ENCODE results near the gene INPP4A.

- TF ChIP-seq ZFP30 (CRISPR knock-in tag; IDR thresholded peaks at IDR 0.05), result no peak
- TF ChIP-seq CSRNP3 (CRISPR knock-in tag; IDR thresholded peaks at IDR 0.05), result no peak
- no peak for TF ChIP-seq ZNF565 (CRISPR knock-in tag; conservative IDR thresholded peaks at IDR 0.05; ENCODE audit: low read depth)
- TF ChIP-seq BACH2 (CRISPR knock-in tag; IDR thresholded peaks at IDR 0.05; ENCODE audit: borderline replicate concordance), result no peak
- TF ChIP-seq CREB5 (CRISPR knock-in tag; IDR thresholded peaks at IDR 0.05; ENCODE audit: low read depth), result no peak
- no peak for TF ChIP-seq GLIS3 (CRISPR knock-in tag; IDR thresholded peaks at IDR 0.05)
- no peak for TF ChIP-seq ZC3H10 (CRISPR knock-in tag; IDR thresholded peaks at IDR 0.05)
- no peak for TF ChIP-seq ARNTL (CRISPR knock-in tag; IDR thresholded peaks at IDR 0.05; ENCODE audit: borderline replicate concordance, low read depth)
- no peak for TF ChIP-seq PATZ1 (CRISPR knock-in tag; IDR thresholded peaks at IDR 0.05; ENCODE audit: borderline replicate concordance)
- TF ChIP-seq SNAI2 (CRISPR knock-in tag; IDR thresholded peaks at IDR 0.05), result no peak
- no peak for TF ChIP-seq RARB (CRISPR knock-in tag; IDR thresholded peaks at IDR 0.05)
- no peak for TF ChIP-seq ISL1 (CRISPR knock-in tag; IDR thresholded peaks at IDR 0.05)
- TF ChIP-seq ZNF8 (CRISPR knock-in tag; IDR thresholded peaks at IDR 0.05), result no peak
These were observed 24.1 kb downstream of the INPP4A start for GRCh38 chr2:98468621-98469236.

Data from SK-N-SH treated with all-trans-retinoic acid at 6 μM for 48 hours (cell line).